Stimulated activated CD8-positive, alpha-beta memory T cell treated with anti-CD3 and anti-CD28 coated beads, Interleukin-7, amount 100 ng/mL, for 24 hours (primary cell): Measurements from ENCODE around the gene PTPRJ.
"Not testable (repeated sequence)": the region's sequence is repeated elsewhere in the genome, so short reads cannot be mapped to it uniquely, and the experiment has no call there.

ENCODE experiments used
- DNase-seq: peaks from one replicate; pipeline ENCODE4 v3.0.0-alpha.2; 2020; ENCODE audit warnings: low read depth

Gene PTPRJ

GRCh38 chr11:48018528-48019216, 38.3 kb downstream of the PTPRJ start:
- DNase-seq: no peak

- no peak for DNase-seq
Observed at GRCh38 chr11:48019217-48019584, 38.8 kb downstream of the PTPRJ start.

GRCh38 chr11:48019595-48019994, 39.2 kb downstream of the PTPRJ start:
- no peak for DNase-seq

- no peak for DNase-seq
Observed at GRCh38 chr11:48020092-48020755, 39.9 kb downstream of the PTPRJ start.

GRCh38 chr11:48021201-48021820, 41.0 kb downstream of the PTPRJ start:
- DNase-seq: not testable (repeated sequence)

GRCh38 chr11:48022445-48022844, 42.1 kb downstream of the PTPRJ start:
- DNase-seq: no peak

- not testable (repeated sequence) for DNase-seq
Observed at GRCh38 chr11:48023608-48024007, 43.2 kb downstream of the PTPRJ start.

- no peak for DNase-seq
Observed at GRCh38 chr11:48024635-48025071, 44.3 kb downstream of the PTPRJ start.

- DNase-seq: no peak
Observed at GRCh38 chr11:48025293-48025983, 45.1 kb downstream of the PTPRJ start.

- no peak for DNase-seq
Observed at GRCh38 chr11:48025984-48026340, 45.6 kb downstream of the PTPRJ start.

GRCh38 chr11:48028914-48029680, 48.7 kb downstream of the PTPRJ start:
- DNase-seq: no peak

- DNase-seq: no peak
Observed at GRCh38 chr11:48029681-48030290, 49.4 kb downstream of the PTPRJ start.

GRCh38 chr11:48031602-48032001, 51.2 kb downstream of the PTPRJ start:
- DNase-seq: no peak

- DNase-seq: no peak
Observed at GRCh38 chr11:48032721-48033120, 52.4 kb downstream of the PTPRJ start.

- no peak for DNase-seq
Observed at GRCh38 chr11:48033918-48034341, 53.6 kb downstream of the PTPRJ start.

- no peak for DNase-seq
Observed at GRCh38 chr11:48034926-48035871, 54.8 kb downstream of the PTPRJ start.

- no peak for DNase-seq
Observed at GRCh38 chr11:48036011-48036410, 55.7 kb downstream of the PTPRJ start.

- DNase-seq: no peak
Observed at GRCh38 chr11:48036466-48036865, 56.1 kb downstream of the PTPRJ start.

GRCh38 chr11:48037709-48038468, 57.5 kb downstream of the PTPRJ start:
- DNase-seq: no peak
